K562 (cell line): ENCODE results near the gene CYTH4. TPM values are rescaled to one million over a fixed set of nuclear protein-coding genes. Genes with fewer than 3 reads are reported as not detected.

Experiments used
- ATAC-seq: fragments of 200-7000 bp; cut with Tn5 transposase; 3 replicates; pipeline ENCODE4 v1.9.1; 2020; ENCODE audit warnings: moderate library complexity
- BruUV-seq: library from RNA; stranded (reverse); fragments of 400-500 nt; replicated peaks from 2 replicates; lab custom pipeline; 2021; lab: Mats Ljungman, UMichigan
- CTCF ChIA-PET: fragments of 300-600 bp; formaldehyde crosslinking; extraction: SDS; loops from one replicate; lab custom pipeline; 2021; ENCODE audit warnings: low intra/inter-chr PET ratio; lab: Yijun Ruan, JAX
- POLR2A ChIA-PET: fragments of 300-600, 350-650 bp; sonication (Branson Sonifier 250); formaldehyde crosslinking; extraction: SDS; loops from one replicate; lab custom pipeline; 2021; ENCODE audit warnings: antibody characterized with exemption, inconsistent platforms; lab: Yijun Ruan, JAX
- DNase-seq, 4 experiments: peaks; one replicate each; pipeline versions ENCODE4 v3.0.0 to v3.0.0-alpha.2; 2011 to 2018; ENCODE audit warnings: low spot score in 3 of 4, mixed read lengths in 3 of 4; ENCODE audit errors: extremely low read depth in 1 of 4
- FAIRE-seq: peaks from 2 replicates; lab custom pipeline; 2011; peaks lifted over from hg19 to GRCh38; lab: Jason Lieb, UNC
- H2AFZ ChIP-seq: 2 replicates; pipeline ENCODE4 v1.6.0; 2011; ENCODE audit warnings: low read depth, low read length, control low read depth, inconsistent platforms
- H3K27ac ChIP-seq: fragments of 200-600 bp; 3 replicates; pipeline ENCODE4 v1.8.0; 2011; ENCODE audit warnings: low read depth, mild to moderate bottlenecking, control low read depth, inconsistent platforms, low read length, moderate library complexity, mixed read lengths; ENCODE audit errors: extremely low read depth
- H3K27me3 ChIP-seq, 2 experiments: fragments of 300-600 bp in 1 of 2; 2 replicates in 1 of 2; 3 replicates in 1 of 2; pipeline versions ENCODE4 v1.6.0 to v1.8.0; 2011; ENCODE audit warnings: inconsistent platforms in 2 of 2, low read length in 2 of 2, mild to moderate bottlenecking in 1 of 2, mixed read lengths in 1 of 2, moderate library complexity in 1 of 2; ENCODE audit not compliant: control insufficient read depth in 2 of 2, insufficient read depth in 2 of 2
- H3K36me3 ChIP-seq: fragments of 300-600 bp; 3 replicates; pipeline ENCODE4 v1.8.0; 2011; ENCODE audit warnings: mild to moderate bottlenecking, low read length, inconsistent platforms; ENCODE audit not compliant: control insufficient read depth, insufficient read depth
- H3K4me1 ChIP-seq, 2 experiments: fragments of 200-600 bp in 1 of 2; replicated peaks in 1 of 2; 2 replicates in 1 of 2; 3 replicates in 1 of 2; pipeline versions ENCODE4 v1.5.1 to v1.8.0; 2011; ENCODE audit warnings: inconsistent platforms in 2 of 2, low read length in 2 of 2, mild to moderate bottlenecking in 1 of 2, mixed read lengths in 1 of 2, moderate library complexity in 1 of 2; ENCODE audit not compliant: control insufficient read depth in 2 of 2, insufficient read depth in 2 of 2
- H3K4me2 ChIP-seq: 2 replicates; pipeline ENCODE4 v1.6.1; 2011; ENCODE audit warnings: low read length, control low read depth, inconsistent platforms, mixed read lengths; ENCODE audit not compliant: insufficient read depth
- H3K4me3 ChIP-seq: fragments of 200-600 bp; sonication (generic), shearing (Covaris generic); 2 replicates; pipeline ENCODE4 v1.5.1; 2016; ENCODE audit warnings: control low read depth, inconsistent platforms
- H3K79me2 ChIP-seq: fragments of 200-600 bp; 3 replicates; pipeline ENCODE4 v1.8.0; 2011; ENCODE audit warnings: low read length, inconsistent platforms; ENCODE audit not compliant: control insufficient read depth, insufficient read depth
- H3K9ac ChIP-seq, 2 experiments: 2 replicates each; pipeline versions ENCODE4 v1.6.0 to v1.6.1; 2011; ENCODE audit warnings: low read depth in 2 of 2, low read length in 2 of 2, control low read depth in 1 of 2, inconsistent platforms in 1 of 2, mild to moderate bottlenecking in 1 of 2, mixed read lengths in 1 of 2; ENCODE audit not compliant: insufficient read depth in 1 of 2
- H3K9me1 ChIP-seq: one replicate; pipeline ENCODE4 v1.6.0; 2011; ENCODE audit warnings: inconsistent platforms, mild to moderate bottlenecking, low read length, moderate library complexity; ENCODE audit not compliant: control insufficient read depth, insufficient read depth
- H3K9me3 ChIP-seq: replicated peaks from 2 replicates; pipeline ENCODE4 v1.5.1; 2011; ENCODE audit warnings: low read depth, low read length, inconsistent platforms; ENCODE audit not compliant: control insufficient read depth, insufficient read depth
- H4K20me1 ChIP-seq: replicated peaks from 2 replicates; pipeline ENCODE4 v1.6.1; 2011; ENCODE audit warnings: low read length, inconsistent platforms, mixed read lengths; ENCODE audit not compliant: control insufficient read depth, insufficient read depth
- BHLHE40 ChIP-seq: IDR thresholded peaks from 2 replicates; pipeline ENCODE4 v1.6.1; 2011; ENCODE audit warnings: low read length, improper control_type of control experiment
- CCNT2 ChIP-seq: IDR thresholded peaks from 2 replicates; pipeline ENCODE4 v1.6.1; 2011; ENCODE audit warnings: borderline replicate concordance, low read depth, mild to moderate bottlenecking, moderate library complexity, mixed read lengths, low read length; ENCODE audit not compliant: insufficient read length; ENCODE audit errors: extremely low read depth
- FOXK2 ChIP-seq, 2 experiments: fragments of 450-650 bp; IDR thresholded peaks in 1 of 2; conservative IDR thresholded peaks in 1 of 2; 2 replicates each; pipeline ENCODE4 v1.6.1; 2016; ENCODE audit warnings: low read depth in 2 of 2, mild to moderate bottlenecking in 1 of 2
- GTF2E2 ChIP-seq: fragments of 200-800 bp; sonication (Bioruptor generic); IDR thresholded peaks from 2 replicates; pipeline ENCODE4 v1.6.1; 2016; ENCODE audit warnings: missing genetic modification characterization, missing compliant biosample characterization
- HSF4 ChIP-seq: fragments of 250-450 bp; sonication (Bioruptor Pico); IDR thresholded peaks from 2 replicates; pipeline ENCODE4 v2.1.2; 2022; ENCODE audit warnings: mild to moderate bottlenecking, moderate library complexity, borderline replicate concordance
- U2AF2 ChIP-seq: fragments of 200-400 bp; formaldehyde crosslinking; optimal IDR thresholded peaks from 2 replicates; pipeline ENCODE3; 2017; ENCODE audit warnings: low read depth, mild to moderate bottlenecking, low read length
- ZNF165 ChIP-seq: fragments of 250-450 bp; sonication (Bioruptor Pico); IDR thresholded peaks from 2 replicates; pipeline ENCODE4 v1.4.0; 2020; ENCODE audit warnings: borderline replicate concordance
- ZNF76 ChIP-seq: fragments of 250-450 bp; sonication (Bioruptor Pico); IDR thresholded peaks from 2 replicates; pipeline ENCODE4 v1.4.0; 2020; ENCODE audit warnings: mild to moderate bottlenecking, moderate library complexity, borderline replicate concordance
- WGBS: fragments of 100-300 bp; shearing (Covaris generic); methylation state at CpG from one replicate; pipeline ENCODE4 v1.1.6; 2016; ENCODE audit warnings: low coverage, mixed read lengths; ENCODE audit not compliant: insufficient coverage; ENCODE audit errors: missing lambda C conversion rate; 5-methylcytosine and 5-hydroxymethylcytosine counted together
- in situ Hi-C: fragments of 300-500 bp; cut with MboI; formaldehyde crosslinking; loops from 4 replicates; pipeline ENCODE4 v1.15.0; 2018; ENCODE audit warnings: inconsistent platforms, mixed read lengths
- intact Hi-C: fragments of 100-400 bp; cut with micrococcal nuclease; formaldehyde crosslinking; loops from 2 replicates; pipeline ENCODE4 v1.14.2; 2022
- polyA plus RNA-seq, 8 experiments: library from polyadenylated mRNA; depleted of rRNA in 4 of 8; stranded (reverse) in 5 of 8; unstranded in 3 of 8; fragments of >200 nt; fragmentation: Nextera tagmentation in 2 of 8; fragmentation: Illumina TruSeq in 1 of 8; extraction: Ambion mirVana in 2 of 8; extraction: Trizol in 1 of 8; gene quantifications; 2 replicates each; pipeline versions ENCODE4 v1.2.1 to v1.2.3, GENCODE V29; 2011 to 2014; ENCODE audit warnings: inconsistent platforms in 1 of 8, missing spikeins in 1 of 8
- total RNA-seq, 7 experiments: library from RNA; depleted of rRNA in 6 of 7; stranded (reverse); fragments of >200 nt in 6 of 7; fragmentation: Illumina TruSeq in 2 of 7; extraction: Trizol in 2 of 7; gene quantifications; 2 replicates each; pipeline versions ENCODE4 v1.2.1 to v1.2.3, GENCODE V29; 2011 to 2021; ENCODE audit warnings: low replicate concordance in 1 of 7
- TF ChIP-seq, protein P1 (sequence below): fragments of 450-650 bp; IDR thresholded peaks from 2 replicates; pipeline ENCODE4 v1.6.1; 2016; ENCODE audit warnings: low read depth, mild to moderate bottlenecking, moderate library complexity
- TF ChIP-seq, protein P2 (sequence below): fragments of 450-650 bp; IDR thresholded peaks from 2 replicates; pipeline ENCODE4 v1.6.1; 2016
- TF ChIP-seq, protein P3 (sequence below): fragments of 250-450 bp; sonication (Bioruptor Pico); IDR thresholded peaks from 2 replicates; pipeline ENCODE4 v1.8.0; 2022; ENCODE audit warnings: inconsistent platforms

The CYTH4 gene
- total and polyA plus RNA-seq, 9 of the 15 experiments (the other 6 are each of a cell fraction or from before 2014, with no cell fraction given) = 0.03 to 2.0 (median 0.61) TPM; not detected in 1

DNA sequence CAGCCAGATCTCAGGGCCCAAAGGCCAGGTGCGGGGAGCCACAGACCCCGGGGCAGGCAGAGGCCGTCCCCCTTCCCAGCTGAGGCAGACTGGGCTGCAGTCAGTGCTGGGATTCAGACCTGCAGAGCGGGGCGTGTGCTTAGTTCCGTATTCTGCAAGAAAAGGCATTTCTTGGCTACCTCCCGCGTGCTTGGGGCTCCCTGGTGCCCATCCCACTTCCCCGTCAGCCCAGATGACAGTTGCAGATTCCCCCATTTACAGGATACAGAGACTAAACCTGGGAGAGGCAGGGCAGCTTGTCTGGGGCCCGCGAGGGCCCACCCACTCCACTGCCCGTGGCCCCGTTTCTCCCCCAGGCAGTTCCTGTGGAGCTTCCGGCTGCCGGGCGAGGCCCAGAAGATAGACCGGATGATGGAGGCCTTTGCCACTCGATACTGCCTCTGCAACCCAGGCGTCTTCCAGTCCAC is 18.3 kb downstream of the CYTH4 start:
- H3K4me3 ChIP-seq = no peak overlapping the region
- TF ChIP-seq, protein P1, sequence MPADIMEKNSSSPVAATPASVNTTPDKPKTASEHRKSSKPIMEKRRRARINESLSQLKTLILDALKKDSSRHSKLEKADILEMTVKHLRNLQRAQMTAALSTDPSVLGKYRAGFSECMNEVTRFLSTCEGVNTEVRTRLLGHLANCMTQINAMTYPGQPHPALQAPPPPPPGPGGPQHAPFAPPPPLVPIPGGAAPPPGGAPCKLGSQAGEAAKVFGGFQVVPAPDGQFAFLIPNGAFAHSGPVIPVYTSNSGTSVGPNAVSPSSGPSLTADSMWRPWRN = no peak
- TF ChIP-seq, protein P2, sequence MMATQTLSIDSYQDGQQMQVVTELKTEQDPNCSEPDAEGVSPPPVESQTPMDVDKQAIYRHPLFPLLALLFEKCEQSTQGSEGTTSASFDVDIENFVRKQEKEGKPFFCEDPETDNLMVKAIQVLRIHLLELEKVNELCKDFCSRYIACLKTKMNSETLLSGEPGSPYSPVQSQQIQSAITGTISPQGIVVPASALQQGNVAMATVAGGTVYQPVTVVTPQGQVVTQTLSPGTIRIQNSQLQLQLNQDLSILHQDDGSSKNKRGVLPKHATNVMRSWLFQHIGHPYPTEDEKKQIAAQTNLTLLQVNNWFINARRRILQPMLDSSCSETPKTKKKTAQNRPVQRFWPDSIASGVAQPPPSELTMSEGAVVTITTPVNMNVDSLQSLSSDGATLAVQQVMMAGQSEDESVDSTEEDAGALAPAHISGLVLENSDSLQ = no peak
- TF ChIP-seq CCNT2 (no peak), U2AF2 (no peak), HSF4 (CRISPR knock-in tag) (no peak), GTF2E2 (no peak), ZNF76 (no peak), FOXK2 (conservative IDR thresholded peaks at IDR 0.05 in 1 of 2, IDR thresholded peaks at IDR 0.05 in 1 of 2; ENCODE audit: low read depth in 2 of 2) (no peak), ZNF165 (CRISPR knock-in tag) (no peak), BHLHE40 (no peak)
- TF ChIP-seq, protein P3, sequence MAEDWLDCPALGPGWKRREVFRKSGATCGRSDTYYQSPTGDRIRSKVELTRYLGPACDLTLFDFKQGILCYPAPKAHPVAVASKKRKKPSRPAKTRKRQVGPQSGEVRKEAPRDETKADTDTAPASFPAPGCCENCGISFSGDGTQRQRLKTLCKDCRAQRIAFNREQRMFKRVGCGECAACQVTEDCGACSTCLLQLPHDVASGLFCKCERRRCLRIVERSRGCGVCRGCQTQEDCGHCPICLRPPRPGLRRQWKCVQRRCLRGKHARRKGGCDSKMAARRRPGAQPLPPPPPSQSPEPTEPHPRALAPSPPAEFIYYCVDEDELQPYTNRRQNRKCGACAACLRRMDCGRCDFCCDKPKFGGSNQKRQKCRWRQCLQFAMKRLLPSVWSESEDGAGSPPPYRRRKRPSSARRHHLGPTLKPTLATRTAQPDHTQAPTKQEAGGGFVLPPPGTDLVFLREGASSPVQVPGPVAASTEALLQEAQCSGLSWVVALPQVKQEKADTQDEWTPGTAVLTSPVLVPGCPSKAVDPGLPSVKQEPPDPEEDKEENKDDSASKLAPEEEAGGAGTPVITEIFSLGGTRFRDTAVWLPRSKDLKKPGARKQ (CRISPR knock-in tag) = no peak

More for the DNA sequence above, 18.3 kb downstream of the CYTH4 start:
- CTCF ChIA-PET = no interaction called here
- H2AFZ ChIP-seq = no peak overlapping the region
- FAIRE-seq = no peak
- 35% methylated on average over 16 of the region's 19 CpGs for WGBS
- no peak for ATAC-seq
- peaks cover 19 to 20% of the 10 kb centered on the region in 2 experiments for H3K4me1 ChIP-seq
- H3K27ac ChIP-seq = no peak overlapping the region
- DNase-seq = no peak
- peak overlapping the region in 1 of 2 experiments; percentile 26; a peak in 1 of 4 replicates for H3K9ac ChIP-seq
- H3K9me1 ChIP-seq = no peaks in the 10 kb centered on the region
- H3K36me3 ChIP-seq = no peaks in the 10 kb centered on the region
- no peaks in the 10 kb centered on the region for H3K27me3 ChIP-seq
- H3K9me3 ChIP-seq = no peaks in the 10 kb centered on the region
- BruUV-seq = no TSS peak
- no peaks in the 10 kb centered on the region for H4K20me1 ChIP-seq
- in situ Hi-C loops (no loop called here), intact Hi-C loops (no loop called here)
- no peak overlapping the region for H3K4me2 ChIP-seq
- POLR2A ChIA-PET = interaction anchor here (0.6 kb wide), 1 partner anchor 368 kb away, joined by 3 read pairs; no protein-coding TSS in a partner anchor
- H3K79me2 ChIP-seq = no peaks in the 10 kb centered on the region
